OCI-LY1 (cell line): ENCODE results near the gene CRAT.
"Not testable (repeated sequence)": the region's sequence is repeated elsewhere in the genome, so short reads cannot be mapped to it uniquely, and the experiment has no call there.

Experiments
- H2AFZ ChIP-seq: fragments of 200-600 bp; sonication (generic), shearing (Covaris generic); 2 replicates; pipeline ENCODE4 v1.6.0; 2014; ENCODE audit warnings: antibody characterized with exemption, mild to moderate bottlenecking, low read length
- H3F3A ChIP-seq: fragments of 200-600 bp; sonication (generic), shearing (Covaris generic); 2 replicates; pipeline ENCODE4 v1.6.0; 2014; ENCODE audit warnings: mild to moderate bottlenecking, antibody characterized with exemption, low read length, moderate library complexity; ENCODE audit not compliant: insufficient read depth
- H3K27ac ChIP-seq: fragments of 200-600 bp; sonication (generic); 2 replicates; pipeline ENCODE4 v1.5.1; 2014; ENCODE audit warnings: low read length, mixed run types, mild to moderate bottlenecking, low read depth; ENCODE audit not compliant: poor library complexity, severe bottlenecking
- H3K27me3 ChIP-seq: fragments of 200-600 bp; sonication (generic); 2 replicates; pipeline ENCODE4 v1.6.0; 2014; ENCODE audit warnings: antibody characterized with exemption, mild to moderate bottlenecking, low read length, moderate library complexity; ENCODE audit not compliant: insufficient read depth
- H3K36me3 ChIP-seq: fragments of 200-600 bp; sonication (generic); 2 replicates; pipeline ENCODE4 v1.6.1; 2014; ENCODE audit warnings: mild to moderate bottlenecking, antibody characterized with exemption, low read length, moderate library complexity, mixed read lengths; ENCODE audit not compliant: insufficient read depth
- H3K4me1 ChIP-seq: fragments of 200-600 bp; sonication (generic); 2 replicates; pipeline ENCODE4 v1.5.1; 2014; ENCODE audit warnings: mild to moderate bottlenecking, low read length, moderate library complexity; ENCODE audit not compliant: insufficient read depth, severe bottlenecking
- H3K4me2 ChIP-seq: fragments of 200-600 bp; sonication (generic), shearing (Covaris generic); 2 replicates; pipeline ENCODE4 v1.6.1; 2014; ENCODE audit warnings: low read length
- H3K4me3 ChIP-seq: fragments of 200-600 bp; sonication (generic); 2 replicates; pipeline ENCODE4 v1.5.1; 2014; ENCODE audit warnings: low read length, low read depth, mild to moderate bottlenecking, mixed read lengths; ENCODE audit not compliant: poor library complexity, severe bottlenecking
- H3K79me2 ChIP-seq: fragments of 200-600 bp; shearing (Covaris generic); 2 replicates; pipeline ENCODE4 v1.6.1; 2016; ENCODE audit warnings: mixed run types, low read length, mixed read lengths; ENCODE audit not compliant: insufficient read depth
- H3K9ac ChIP-seq: fragments of 200-600 bp; sonication (generic), shearing (Covaris generic); 2 replicates; pipeline ENCODE4 v1.6.1; 2014; ENCODE audit warnings: mild to moderate bottlenecking, low read length, mixed read lengths
- H3K9me2 ChIP-seq: fragments of 200-600 bp; sonication (generic), shearing (Covaris generic); 2 replicates; pipeline ENCODE4 v1.6.1; 2014; ENCODE audit warnings: low read depth, mild to moderate bottlenecking, low read length, mixed read lengths
- H3K9me3 ChIP-seq: fragments of 200-600 bp; shearing (Covaris generic); 2 replicates; pipeline ENCODE4 v1.6.1; 2014; ENCODE audit warnings: low read length, mixed read lengths
- H4K20me1 ChIP-seq: fragments of 200-600 bp; sonication (generic), shearing (Covaris generic); 2 replicates; pipeline ENCODE4 v1.6.0; 2016; ENCODE audit warnings: mild to moderate bottlenecking, low read length; ENCODE audit not compliant: insufficient read depth
- EZH2 ChIP-seq: fragments of 200-600 bp; sonication (generic), shearing (Covaris generic); IDR thresholded peaks from 2 replicates; pipeline ENCODE4 v1.8.0; 2017; ENCODE audit warnings: borderline replicate concordance, mixed run types, mild to moderate bottlenecking, antibody characterized with exemption, low read length, moderate library complexity, mixed read lengths
- TF ChIP-seq, protein P1 (sequence below): fragments of 200-600 bp; sonication (generic), shearing (Covaris generic); IDR thresholded peaks from 2 replicates; pipeline ENCODE4 v1.5.1; 2017; ENCODE audit warnings: mild to moderate bottlenecking, antibody characterized with exemption, low read length, moderate library complexity, mixed read lengths

Gene CRAT

DNA sequence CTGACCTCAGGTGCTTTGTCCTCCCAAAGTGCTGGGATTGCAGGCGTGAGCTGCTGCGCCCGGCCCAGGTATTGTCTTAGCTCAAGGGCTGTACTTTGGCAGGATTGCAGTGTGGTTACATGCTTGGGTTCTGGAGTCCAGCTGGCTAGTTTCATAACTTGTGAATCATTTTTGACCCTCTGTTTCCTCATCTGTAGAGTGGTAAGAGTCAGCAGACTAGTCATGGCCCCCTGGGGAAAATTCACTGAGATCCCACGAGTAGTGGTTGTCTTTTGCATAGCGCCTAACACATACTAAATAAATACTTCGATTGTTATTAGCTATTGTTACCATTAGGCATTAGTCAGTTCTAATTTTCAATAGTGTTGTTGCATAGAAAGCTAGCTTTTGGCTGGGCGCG lies 14.9 kb upstream of the CRAT start:
- Histone ChIP-seq H3K27ac (no peak overlapping the region), H3K36me3 (peaks cover 66% of the 10 kb centered on the region)
- TF ChIP-seq EZH2, result no peak
- TF ChIP-seq, protein P1, sequence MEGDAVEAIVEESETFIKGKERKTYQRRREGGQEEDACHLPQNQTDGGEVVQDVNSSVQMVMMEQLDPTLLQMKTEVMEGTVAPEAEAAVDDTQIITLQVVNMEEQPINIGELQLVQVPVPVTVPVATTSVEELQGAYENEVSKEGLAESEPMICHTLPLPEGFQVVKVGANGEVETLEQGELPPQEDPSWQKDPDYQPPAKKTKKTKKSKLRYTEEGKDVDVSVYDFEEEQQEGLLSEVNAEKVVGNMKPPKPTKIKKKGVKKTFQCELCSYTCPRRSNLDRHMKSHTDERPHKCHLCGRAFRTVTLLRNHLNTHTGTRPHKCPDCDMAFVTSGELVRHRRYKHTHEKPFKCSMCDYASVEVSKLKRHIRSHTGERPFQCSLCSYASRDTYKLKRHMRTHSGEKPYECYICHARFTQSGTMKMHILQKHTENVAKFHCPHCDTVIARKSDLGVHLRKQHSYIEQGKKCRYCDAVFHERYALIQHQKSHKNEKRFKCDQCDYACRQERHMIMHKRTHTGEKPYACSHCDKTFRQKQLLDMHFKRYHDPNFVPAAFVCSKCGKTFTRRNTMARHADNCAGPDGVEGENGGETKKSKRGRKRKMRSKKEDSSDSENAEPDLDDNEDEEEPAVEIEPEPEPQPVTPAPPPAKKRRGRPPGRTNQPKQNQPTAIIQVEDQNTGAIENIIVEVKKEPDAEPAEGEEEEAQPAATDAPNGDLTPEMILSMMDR, result no peak

DNA sequence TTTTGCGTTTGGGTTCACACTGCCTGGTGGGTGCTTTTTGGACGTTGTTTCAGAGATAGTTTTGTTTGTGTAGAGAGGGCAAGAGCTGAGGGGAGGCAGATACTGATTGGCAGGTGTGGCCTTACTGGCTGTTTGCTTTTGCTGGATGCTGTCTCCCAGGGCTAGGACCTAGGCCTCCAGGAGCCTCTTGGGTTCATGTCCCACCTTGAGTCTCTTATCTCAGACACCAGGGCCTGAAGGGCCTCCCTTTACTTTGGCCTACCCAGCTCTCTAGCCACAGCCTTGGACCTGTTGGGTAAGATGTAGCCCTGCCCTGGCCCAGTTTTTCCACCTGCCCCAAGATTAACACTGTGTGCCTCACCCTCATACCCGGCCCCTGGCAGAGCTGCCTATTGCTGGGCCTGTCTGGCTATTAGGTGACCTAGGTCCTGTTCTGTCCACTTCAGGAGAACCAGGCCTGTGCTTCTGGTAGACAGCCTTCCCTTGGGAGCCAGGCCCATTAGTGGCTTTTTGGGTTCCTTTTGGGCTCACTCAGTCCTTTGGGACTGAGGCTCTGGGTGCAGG lies 14.0 kb upstream of the CRAT start:
- no peak overlapping the region for H3K9ac ChIP-seq
- no peak for TF ChIP-seq EZH2
- TF ChIP-seq, protein P1, result no peak

More for the DNA sequence above, 14.9 kb upstream of the CRAT start:
- Histone ChIP-seq H4K20me1 (no peaks in the 10 kb centered on the region), H3K27me3 (no peaks in the 10 kb centered on the region), H3K9ac (no peak overlapping the region), H3K9me3 (no peaks in the 10 kb centered on the region), H3K4me1 (no peaks in the 10 kb centered on the region), H3K79me2 (no peaks in the 10 kb centered on the region), H3F3A (no peaks in the 10 kb centered on the region), H3K4me2 (no peak overlapping the region), H2AFZ (no peak overlapping the region), H3K9me2 (no peaks in the 10 kb centered on the region), H3K4me3 (no peak overlapping the region)

DNA sequence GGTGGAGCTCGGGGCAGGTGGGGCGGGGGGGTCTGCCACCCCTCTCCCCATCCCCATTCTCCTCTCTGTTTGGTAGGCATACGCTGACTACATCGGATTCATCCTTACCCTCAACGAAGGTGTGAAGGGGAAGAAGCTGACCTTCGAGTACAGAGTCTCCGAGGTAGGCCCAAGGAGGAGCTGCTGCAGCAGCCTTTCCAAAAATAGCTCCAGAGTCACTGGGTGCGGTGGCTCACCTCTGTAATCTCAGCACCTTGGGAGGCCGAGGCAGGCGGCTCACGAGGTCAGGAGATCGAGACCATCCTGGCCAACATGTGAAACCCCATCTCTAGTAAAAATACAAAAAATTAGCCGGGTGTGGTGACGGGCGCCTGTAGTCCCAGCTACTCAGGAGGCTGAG lies 12.4 kb upstream of the CRAT start:
- not testable (repeated sequence) for H3K9ac ChIP-seq, H3K4me2 ChIP-seq
- peaks cover 48% of the 10 kb centered on the region for H3K36me3 ChIP-seq

More for the DNA sequence above, 14.0 kb upstream of the CRAT start:
- Histone ChIP-seq H3K9me2 (no peaks in the 10 kb centered on the region), H3K4me2 (no peak overlapping the region), H3K27ac (no peak overlapping the region), H3K4me1 (no peaks in the 10 kb centered on the region), H4K20me1 (no peaks in the 10 kb centered on the region), H2AFZ (no peak overlapping the region), H3K36me3 (peaks cover 57% of the 10 kb centered on the region), H3K27me3 (no peaks in the 10 kb centered on the region), H3K4me3 (no peak overlapping the region), H3K9me3 (no peaks in the 10 kb centered on the region), H3F3A (no peaks in the 10 kb centered on the region), H3K79me2 (no peaks in the 10 kb centered on the region)

DNA sequence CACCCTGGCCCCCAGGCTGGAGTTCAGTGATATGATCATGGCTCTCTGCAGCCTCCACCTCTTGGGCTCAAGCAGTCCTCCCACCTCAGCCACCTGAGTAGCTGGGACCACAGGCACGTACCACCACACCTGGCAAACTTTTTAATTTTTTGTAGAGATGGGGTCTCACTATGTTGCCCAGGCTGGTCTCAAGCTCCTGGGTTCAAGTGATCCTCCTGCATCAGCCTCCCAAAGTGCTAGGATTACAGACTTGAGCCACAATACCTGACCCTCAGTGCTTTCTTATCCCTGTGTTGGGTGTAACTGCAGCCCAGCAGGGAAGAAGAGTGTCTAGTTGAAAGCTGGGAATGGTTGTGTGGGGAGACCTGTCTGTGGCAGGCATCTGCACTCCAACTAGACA lies 11.5 kb upstream of the CRAT start:
- Histone ChIP-seq H4K20me1 (no peaks in the 10 kb centered on the region), H3K27me3 (no peaks in the 10 kb centered on the region), H2AFZ (no peak overlapping the region), H3K4me1 (no peaks in the 10 kb centered on the region), H3K36me3 (peaks cover 39% of the 10 kb centered on the region), H3K9ac (no peak overlapping the region), H3K4me2 (no peak overlapping the region), H3K4me3 (no peak overlapping the region), H3K27ac (no peak overlapping the region), H3F3A (no peaks in the 10 kb centered on the region), H3K9me2 (no peaks in the 10 kb centered on the region), H3K79me2 (0 out of 2 replicates have a peak, but pooled peaks cover 5% of the 10 kb centered on the region), H3K9me3 (no peaks in the 10 kb centered on the region)
- TF ChIP-seq, protein P1, result no peak
- TF ChIP-seq EZH2, result no peak

More for the DNA sequence above, 12.4 kb upstream of the CRAT start:
- not testable (repeated sequence) for H2AFZ ChIP-seq, H3K9me3 ChIP-seq, H3K9me2 ChIP-seq, H3K27ac ChIP-seq, H3K4me1 ChIP-seq, H4K20me1 ChIP-seq, H3F3A ChIP-seq, H3K4me3 ChIP-seq, H3K79me2 ChIP-seq, H3K27me3 ChIP-seq
